Stimulated activated CD4-positive, alpha-beta T cell treated with anti-CD3 and anti-CD28 coated beads, Interleukin-4, amount 100 ng/mL, for 1 hour (primary cell): ENCODE data around the gene TMEM259.

Source experiments
- DNase-seq: peaks from one replicate; pipeline ENCODE4 v3.0.0-alpha.2; 2020

TMEM259 gene

GRCh38 chr19:982567-983170 lies 38.3 kb downstream of the TMEM259 start:
- DNase-seq, result peak; percentile 80

DNA sequence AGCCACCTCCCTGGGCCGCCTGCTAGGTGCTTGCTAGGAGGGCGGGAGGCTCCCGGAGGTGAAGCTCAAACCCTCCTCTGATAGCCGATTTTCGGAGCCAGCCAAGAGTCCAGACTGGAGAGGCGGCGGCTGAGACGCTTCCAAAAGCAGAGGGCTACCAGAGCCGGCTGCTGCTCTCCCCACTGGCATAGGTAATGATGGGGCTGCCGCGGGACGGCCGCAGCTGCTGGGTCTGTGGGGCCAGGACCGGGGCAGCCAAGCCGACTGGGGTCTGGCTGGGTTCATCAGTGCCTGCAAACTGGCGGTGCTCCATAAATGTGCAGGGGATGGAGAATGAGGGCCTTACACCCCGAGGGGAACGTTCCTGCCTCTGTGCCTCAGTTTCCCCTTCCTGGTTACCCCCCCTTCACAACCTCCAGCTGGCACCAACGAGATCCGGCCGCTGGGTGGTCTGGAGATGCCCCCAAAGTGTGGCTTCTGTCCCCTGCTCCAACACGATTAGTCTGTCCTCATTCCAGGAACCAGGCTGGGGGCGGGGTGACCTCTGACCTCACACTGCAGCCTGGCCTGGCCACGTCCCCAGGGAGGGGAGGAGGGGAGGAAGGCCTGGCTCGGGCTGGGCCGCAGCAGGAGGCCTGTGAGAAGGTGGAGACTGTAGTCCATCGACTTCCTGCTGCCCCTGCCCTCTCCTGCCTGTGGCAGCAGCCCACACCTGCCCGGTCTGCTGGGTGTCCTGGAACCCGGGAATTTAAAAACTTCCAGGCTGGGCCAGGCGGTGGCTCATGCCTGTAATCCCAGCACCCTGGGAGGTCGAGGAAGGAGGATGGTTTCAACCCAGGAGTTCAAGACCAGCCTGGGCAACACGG lies 40.6 kb downstream of the TMEM259 start:
- no peak for DNase-seq

DNA sequence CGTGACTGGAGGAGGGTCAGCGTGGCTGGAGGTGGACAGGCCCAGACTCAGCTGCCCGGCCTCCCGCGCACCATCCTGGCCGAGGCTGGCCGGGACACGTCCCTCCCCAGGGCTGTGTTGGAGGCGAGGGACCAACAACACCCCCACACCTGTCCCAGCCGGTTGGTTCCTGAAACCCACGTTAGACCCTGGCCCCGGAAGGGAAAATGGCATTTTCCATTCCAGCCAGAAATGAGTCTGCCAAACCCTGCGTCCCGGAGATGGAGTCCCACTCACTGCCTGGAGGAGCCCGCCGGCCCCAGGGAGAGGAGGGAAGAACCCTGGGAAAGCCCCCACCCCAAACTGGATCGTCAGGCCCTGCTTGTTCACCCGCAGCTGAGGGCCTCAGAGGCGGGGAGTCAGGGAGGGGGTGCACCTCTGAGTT lies 41.6 kb downstream of the TMEM259 start:
- DNase-seq, result no peak

- DNase-seq, result no peak
Measured at GRCh38 chr19:977058-977464, 43.9 kb downstream of the TMEM259 start.

- DNase-seq, result no peak
Measured at GRCh38 chr19:976476-976875, 44.4 kb downstream of the TMEM259 start.

GRCh38 chr19:974564-975257 lies 46.2 kb downstream of the TMEM259 start:
- no peak for DNase-seq

DNA sequence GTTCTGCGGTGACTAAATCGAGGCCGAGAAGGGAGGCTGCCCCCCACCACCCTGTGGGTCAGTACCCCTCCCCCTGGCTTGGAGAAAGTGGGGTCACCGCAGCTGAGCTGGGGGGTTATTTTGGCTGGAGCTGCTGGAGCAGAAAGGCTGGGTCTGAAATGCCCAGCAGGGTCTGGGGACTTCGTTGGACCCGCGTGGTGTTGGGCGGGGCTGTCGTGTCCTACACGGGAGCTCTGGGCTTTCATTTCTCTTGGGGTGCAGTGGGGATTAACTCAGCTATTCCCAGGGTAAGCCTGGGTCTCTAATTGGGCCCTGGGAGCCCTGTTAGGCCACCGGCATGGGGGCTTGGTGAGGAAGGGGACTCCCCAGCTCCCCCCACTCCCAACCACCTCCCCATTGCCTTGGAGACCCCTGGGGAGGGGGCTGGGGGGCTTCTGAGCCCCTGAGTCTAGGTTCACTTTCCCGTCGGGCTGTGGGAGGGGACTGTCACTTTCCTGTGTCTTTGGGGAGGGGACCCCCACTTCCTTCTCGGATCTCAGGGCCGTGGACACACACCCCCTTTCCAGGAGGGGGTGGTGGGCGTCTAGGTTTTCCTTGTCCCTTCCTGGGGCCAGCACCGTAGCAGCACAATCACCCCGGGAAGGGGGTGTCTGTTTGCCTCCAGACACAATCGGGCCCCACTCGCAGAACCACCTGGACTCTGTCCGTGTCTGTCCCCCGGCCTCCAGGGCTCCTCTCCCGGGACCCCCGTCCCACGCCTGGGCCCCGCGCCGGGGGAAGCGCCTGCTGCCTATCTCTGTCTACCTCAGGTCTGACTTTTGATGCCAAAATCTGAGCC lies 47.0 kb downstream of the TMEM259 start:
- no peak for DNase-seq

DNA sequence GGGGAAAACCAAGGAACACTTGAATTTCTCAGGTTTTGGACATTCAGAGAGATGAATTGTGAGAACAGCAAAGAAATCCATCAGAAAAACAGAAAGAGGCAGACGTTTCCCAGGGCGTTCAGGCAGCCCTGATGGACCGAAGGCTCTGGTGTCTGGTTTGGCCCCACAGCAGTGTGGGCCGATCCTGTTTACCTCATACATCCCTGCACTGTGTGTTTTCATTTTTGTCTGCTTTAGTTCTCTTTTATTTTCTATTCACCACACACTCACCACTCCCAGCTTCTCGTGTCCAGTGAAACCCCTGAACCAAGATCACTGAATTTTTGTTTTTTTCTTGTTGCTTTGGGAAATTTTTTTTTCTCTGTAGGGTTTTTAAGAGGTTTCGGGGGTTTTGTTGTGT lies 48.6 kb downstream of the TMEM259 start:
- no peak for DNase-seq

GRCh38 chr19:971795-972194 lies 49.1 kb downstream of the TMEM259 start:
- DNase-seq, result no peak

DNA sequence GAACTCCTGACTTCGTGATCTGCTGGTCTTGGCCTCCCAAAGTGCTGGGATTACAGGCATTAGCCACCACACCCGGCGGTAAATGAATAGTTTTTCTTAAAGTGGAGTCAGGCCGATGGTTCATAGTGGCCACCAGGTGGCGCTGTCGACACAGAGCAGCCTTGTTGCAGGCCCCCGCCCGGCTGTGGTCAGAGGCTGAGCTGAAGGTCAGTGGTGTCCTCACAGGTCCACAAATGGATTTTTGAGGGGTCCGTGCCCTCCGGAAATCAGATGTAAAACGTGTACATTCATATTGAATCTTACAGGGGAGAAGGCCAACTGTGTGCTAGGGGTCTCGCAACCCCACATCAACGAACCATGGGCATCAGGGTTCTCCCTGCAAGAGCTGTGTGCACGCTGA lies 50.2 kb downstream of the TMEM259 start:
- DNase-seq, result no peak

DNA sequence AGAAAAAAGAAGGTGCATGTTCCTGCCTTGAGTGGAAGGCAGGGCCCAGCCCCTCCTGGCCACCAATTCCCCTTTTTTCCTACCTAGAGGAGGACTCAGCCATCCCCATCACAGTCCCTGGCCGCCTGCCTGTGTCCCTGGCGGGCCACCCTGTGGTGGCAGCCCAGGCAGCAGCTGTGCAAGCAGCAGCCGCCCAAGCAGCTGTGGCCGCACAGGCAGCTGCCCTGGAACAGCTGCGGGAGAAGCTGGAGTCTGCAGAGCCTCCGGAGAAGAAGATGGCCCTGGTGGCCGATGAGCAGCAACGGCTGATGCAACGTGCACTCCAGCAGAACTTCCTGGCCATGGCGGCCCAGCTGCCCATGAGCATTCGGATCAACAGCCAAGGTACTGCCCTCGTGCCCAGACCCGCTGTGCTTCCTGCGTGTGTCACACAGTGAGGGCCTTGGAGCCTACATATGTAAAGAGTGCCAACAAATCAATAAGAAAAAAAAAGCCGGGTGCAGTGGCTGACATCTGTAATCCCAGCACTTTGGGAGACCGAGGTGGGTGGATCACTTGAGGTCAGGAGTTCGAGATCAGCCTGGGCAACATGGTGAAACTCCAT lies 54.3 kb downstream of the TMEM259 start:
- DNase-seq, result no peak

DNA sequence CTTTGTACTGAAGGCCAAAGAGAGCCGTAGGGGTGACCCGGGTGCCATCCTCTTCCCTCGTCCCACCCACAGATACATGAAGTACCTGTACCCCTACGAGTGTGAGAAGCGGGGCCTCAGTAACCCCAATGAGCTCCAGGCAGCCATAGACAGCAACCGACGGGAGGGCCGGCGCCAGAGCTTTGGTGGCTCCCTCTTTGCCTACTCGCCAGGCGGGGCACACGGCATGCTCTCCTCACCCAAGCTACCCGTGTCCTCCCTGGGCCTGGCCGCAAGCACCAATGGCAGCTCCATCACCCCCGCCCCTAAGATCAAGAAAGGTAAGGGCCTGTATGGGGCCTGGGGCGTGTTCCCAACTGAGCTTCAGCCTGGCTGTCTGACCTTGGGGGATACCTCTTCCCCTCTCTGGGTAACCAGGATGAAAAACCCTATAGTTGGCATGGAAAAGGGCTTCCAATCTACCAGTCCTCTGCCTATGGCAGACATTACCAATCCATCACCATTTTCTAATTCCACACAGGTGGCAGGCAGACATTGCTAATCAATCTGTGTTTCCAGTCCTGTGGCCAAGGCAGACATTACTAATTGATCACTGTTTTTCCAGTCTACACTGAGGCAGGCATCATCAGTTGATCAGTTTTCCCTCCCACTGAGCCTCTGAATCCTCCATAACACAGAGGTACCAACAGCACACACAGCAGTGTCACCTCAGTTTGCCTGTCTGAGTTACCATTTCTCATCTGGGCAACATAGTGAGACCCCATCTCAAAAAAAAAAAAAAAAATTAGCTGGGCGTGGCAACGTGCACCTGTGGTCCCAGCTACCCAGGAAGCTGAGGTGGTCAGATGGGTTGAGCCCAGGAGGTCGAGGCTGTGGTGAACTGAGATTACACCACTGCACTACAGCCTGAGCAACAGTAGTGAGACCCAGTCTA lies 55.9 kb downstream of the TMEM259 start:
- DNase-seq, result no peak

- no peak for DNase-seq
Measured at GRCh38 chr19:964116-964520, 56.8 kb downstream of the TMEM259 start.

DNA sequence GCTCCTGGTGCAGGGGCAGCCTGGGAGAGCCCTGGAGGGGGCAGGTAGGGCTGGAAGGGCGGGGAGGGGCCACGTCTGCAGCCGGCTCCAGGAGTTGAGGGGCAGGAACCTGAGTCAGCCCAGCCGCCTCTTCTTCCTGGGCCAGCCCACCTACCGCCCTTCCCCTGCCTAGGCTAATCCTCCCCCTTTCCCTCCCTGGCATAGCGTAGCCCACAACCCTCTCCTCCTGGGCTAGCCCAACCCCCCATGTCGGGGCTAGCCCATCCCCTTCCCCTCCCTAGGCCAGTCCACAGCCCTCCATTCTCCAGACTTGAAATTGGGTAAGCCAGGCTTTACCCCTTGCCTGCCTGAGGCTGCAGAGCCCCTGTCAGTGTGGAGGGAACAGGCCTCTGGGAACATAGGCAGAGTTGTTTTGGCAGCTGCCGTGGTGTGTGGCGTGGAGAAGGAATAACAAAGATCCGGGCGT lies 57.4 kb downstream of the TMEM259 start:
- no peak for DNase-seq

DNA sequence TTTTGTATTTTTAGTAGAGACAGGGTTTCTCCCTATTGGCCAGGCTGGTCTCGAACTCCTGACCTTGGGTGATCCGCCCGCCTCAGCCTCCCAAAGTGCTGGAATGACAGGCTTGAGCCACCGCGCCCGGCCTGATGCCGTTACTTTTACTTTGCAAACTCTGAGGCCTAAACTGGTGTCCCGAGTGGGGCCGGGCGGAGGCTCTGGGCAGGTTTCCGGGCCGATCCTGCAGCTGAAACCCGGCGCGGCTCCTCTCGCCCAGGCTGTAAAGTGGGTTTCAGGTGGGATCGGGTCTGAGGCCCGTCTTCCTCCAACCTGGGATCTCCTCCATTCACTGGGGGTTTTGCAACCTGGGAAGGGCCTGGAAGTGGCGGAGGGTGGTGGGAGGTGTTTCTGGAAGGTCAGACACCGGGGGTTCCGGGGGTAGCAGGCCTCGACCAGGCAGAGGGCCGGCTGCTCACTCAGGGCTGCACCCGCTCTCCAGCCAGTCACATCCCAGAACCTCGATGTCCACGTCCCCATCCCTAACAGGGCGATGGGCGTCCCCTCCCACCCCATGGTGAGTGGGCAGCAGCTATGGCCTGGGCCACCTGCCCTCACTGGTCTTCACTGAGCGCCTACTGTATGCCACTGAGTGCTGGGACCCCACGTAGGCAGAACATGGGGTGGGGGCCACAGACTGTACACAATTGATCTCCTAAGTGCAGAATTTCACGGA lies 58.1 kb downstream of the TMEM259 start:
- no peak for DNase-seq

- no peak for DNase-seq
Measured at GRCh38 chr19:961866-962620, 58.9 kb downstream of the TMEM259 start.

DNA sequence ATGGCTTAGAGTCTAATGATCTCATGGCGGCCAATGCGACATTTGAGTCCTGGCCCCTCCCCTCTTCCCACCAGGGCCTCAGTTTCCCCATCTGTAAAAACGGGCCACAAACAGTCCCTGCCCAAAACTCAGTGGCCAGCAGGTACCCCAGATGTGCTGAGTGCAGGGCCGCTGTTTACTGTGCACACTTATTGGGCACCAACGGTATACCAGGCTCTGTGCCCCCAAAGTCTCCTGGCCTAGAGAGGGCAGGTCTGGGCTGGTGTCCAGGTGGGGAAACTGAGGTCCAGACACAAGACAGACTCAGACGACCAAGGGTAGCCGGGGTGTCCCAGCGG lies 60.4 kb downstream of the TMEM259 start:
- DNase-seq, result no peak

GRCh38 chr19:960020-960419 lies 60.9 kb downstream of the TMEM259 start:
- DNase-seq, result no peak
